ENCODE measurements around the gene IQGAP2. TPM values are rescaled to one million over a fixed set of nuclear protein-coding genes. Genes with fewer than 3 reads are reported as not detected.

The IQGAP2 gene
- total RNA-seq, 3 donors from 2014 or later (not counting 1 experiment from before 2014, with no cell fraction given) = 172 to 218 (median 207) TPM

GRCh38 chr5:76751291-76751690 lies 348.2 kb downstream of the IQGAP2 start:
- intact Hi-C loops (cut with micrococcal nuclease) = no loop called here
- H3K4me1 ChIP-seq (ENCODE audit: control insufficient read depth, insufficient read depth, low read length) = no peaks in the 10 kb centered on the region
- H3K27ac ChIP-seq (ENCODE audit: low read length) = no peak overlapping the region
- no peak for TF ChIP-seq CTCF (IDR thresholded peaks at IDR 0.05)
- no peak for DNase-seq
- no peaks in the 10 kb centered on the region for H3K27me3 ChIP-seq (ENCODE audit: control insufficient read depth, insufficient read depth, low read length)
- ATAC-seq = no peak
- H3K9me3 Mint-ChIP-seq = no peaks in the 10 kb centered on the region
- H3K4me1 Mint-ChIP-seq = peaks cover 6 to 15% of the 10 kb centered on the region in 2 donors
- no peaks in the 10 kb centered on the region for H3K36me3 Mint-ChIP-seq
- no peaks in the 10 kb centered on the region for H3K9me3 ChIP-seq (ENCODE audit: control insufficient read depth, insufficient read depth, low read length)
- H3K4me3 Mint-ChIP-seq = no peak overlapping the region
- H3K36me3 ChIP-seq (ENCODE audit: control insufficient read depth, insufficient read depth, low read length) = no peaks in the 10 kb centered on the region
- WGBS (ENCODE audit: insufficient coverage) = 94% methylated on average over 5 of the region's 5 CpGs
- no peak overlapping the region for H3K27ac Mint-ChIP-seq
- H3K27me3 Mint-ChIP-seq (ENCODE audit: low read depth in 2 of 2) = no peaks in the 10 kb centered on the region
- H3K4me3 ChIP-seq (ENCODE audit: low read length) = no peak overlapping the region

- Histone ChIP-seq H3K4me3 (ENCODE audit: low read length) (no peak overlapping the region), H3K27ac (ENCODE audit: low read length) (no peak overlapping the region), H3K36me3 (ENCODE audit: control insufficient read depth, insufficient read depth, low read length) (no peaks in the 10 kb centered on the region), H3K9me3 (ENCODE audit: control insufficient read depth, insufficient read depth, low read length) (no peaks in the 10 kb centered on the region), H3K27me3 (ENCODE audit: control insufficient read depth, insufficient read depth, low read length) (no peaks in the 10 kb centered on the region), H3K4me1 (ENCODE audit: control insufficient read depth, insufficient read depth, low read length) (no peaks in the 10 kb centered on the region)
- no peak for DNase-seq
- Mint-ChIP-seq H3K4me1 (peaks cover 7 to 11% of the 10 kb centered on the region in 2 donors), H3K9me3 (no peaks in the 10 kb centered on the region), H3K4me3 (no peak overlapping the region), H3K27ac (no peak overlapping the region), H3K36me3 (no peaks in the 10 kb centered on the region), H3K27me3 (ENCODE audit: low read depth in 2 of 2) (no peaks in the 10 kb centered on the region)
- 85% methylated on average over 3 of the region's 3 CpGs for WGBS (ENCODE audit: insufficient coverage)
- TF ChIP-seq CTCF (IDR thresholded peaks at IDR 0.05) = no peak
- no peak for ATAC-seq
- intact Hi-C loops (cut with micrococcal nuclease) = no loop called here
These were observed 351.6 kb downstream of the IQGAP2 start for GRCh38 chr5:76754668-76755078.

- TF ChIP-seq CTCF (IDR thresholded peaks at IDR 0.05) = no peak
- no peaks in the 10 kb centered on the region for H3K4me1 ChIP-seq (ENCODE audit: control insufficient read depth, insufficient read depth, low read length)
- Mint-ChIP-seq H3K27ac (no peak overlapping the region), H3K27me3 (ENCODE audit: low read depth in 2 of 2) (no peaks in the 10 kb centered on the region), H3K4me3 (no peak overlapping the region), H3K36me3 (no peaks in the 10 kb centered on the region), H3K9me3 (no peaks in the 10 kb centered on the region), H3K4me1 (peaks cover 18 to 22% of the 10 kb centered on the region in 2 donors)
- no peak for ATAC-seq
- WGBS (ENCODE audit: insufficient coverage) = 97% methylated on average over 11 of the region's 11 CpGs
- no peaks in the 10 kb centered on the region for H3K36me3 ChIP-seq (ENCODE audit: control insufficient read depth, insufficient read depth, low read length)
- H3K4me3 ChIP-seq (ENCODE audit: low read length) = no peak overlapping the region
- no peaks in the 10 kb centered on the region for H3K9me3 ChIP-seq (ENCODE audit: control insufficient read depth, insufficient read depth, low read length)
- no peak overlapping the region for H3K27ac ChIP-seq (ENCODE audit: low read length)
- no peak for DNase-seq
- no peaks in the 10 kb centered on the region for H3K27me3 ChIP-seq (ENCODE audit: control insufficient read depth, insufficient read depth, low read length)
- intact Hi-C loops (cut with micrococcal nuclease) = no loop called here
These were observed 352.9 kb downstream of the IQGAP2 start for GRCh38 chr5:76755779-76756637.
